Adrenal gland (tissue), 5 donors: Measurements from ENCODE around the gene PPP6R2.

Experiments used
- POLR2A ChIP-seq, 2 donors: fragments of 450-650 bp; IDR thresholded peaks; one replicate each; pipeline ENCODE4 v1.6.1; 2017; ENCODE audit warnings: antibody characterized with exemption in 2 of 2, mild to moderate bottlenecking in 2 of 2, moderate library complexity in 1 of 2
- TF ChIP-seq, protein P1 (sequence below), 6 experiments: fragments of 450-650 bp in 4 of 6; fragments of 200-600 bp in 2 of 6; sonication (generic) in 1 of 6; IDR thresholded peaks; 1 replicate in 5 of 6; 2 replicates in 1 of 6; pipeline versions ENCODE4 v1.5.1 to v1.8.0; 2016 to 2021; ENCODE audit warnings: antibody characterized with exemption in 6 of 6, mild to moderate bottlenecking in 2 of 6, moderate library complexity in 1 of 6
- donor health status: DM: no; HTN: no; CAD: no.

DNA sequence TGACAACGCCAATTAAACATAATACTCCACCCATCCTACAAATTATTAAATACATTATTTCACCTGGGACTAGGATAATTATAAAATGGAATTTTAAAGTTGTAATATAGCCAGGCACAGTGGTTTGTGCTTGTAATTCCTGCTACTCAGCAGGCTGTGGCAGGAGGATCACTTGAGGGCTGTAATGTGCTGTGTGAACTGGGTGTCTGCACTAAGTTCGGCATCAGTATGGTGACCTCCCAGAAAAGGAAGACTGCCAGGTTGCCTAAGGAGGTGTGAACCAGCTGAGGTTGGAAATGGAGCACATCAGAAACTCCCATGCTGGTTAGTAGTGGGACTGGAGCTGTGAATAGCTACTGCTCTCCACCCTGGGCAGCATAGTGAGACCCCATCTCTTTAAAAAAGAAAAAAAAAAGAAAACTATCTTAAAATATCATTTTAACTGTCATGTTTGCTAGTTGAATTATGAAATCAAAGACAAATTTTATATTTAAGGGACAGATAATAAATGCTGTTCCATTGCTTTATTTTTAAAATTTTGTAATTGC lies 28.0 kb downstream of the PPP6R2 start:
- TF ChIP-seq, protein P1, sequence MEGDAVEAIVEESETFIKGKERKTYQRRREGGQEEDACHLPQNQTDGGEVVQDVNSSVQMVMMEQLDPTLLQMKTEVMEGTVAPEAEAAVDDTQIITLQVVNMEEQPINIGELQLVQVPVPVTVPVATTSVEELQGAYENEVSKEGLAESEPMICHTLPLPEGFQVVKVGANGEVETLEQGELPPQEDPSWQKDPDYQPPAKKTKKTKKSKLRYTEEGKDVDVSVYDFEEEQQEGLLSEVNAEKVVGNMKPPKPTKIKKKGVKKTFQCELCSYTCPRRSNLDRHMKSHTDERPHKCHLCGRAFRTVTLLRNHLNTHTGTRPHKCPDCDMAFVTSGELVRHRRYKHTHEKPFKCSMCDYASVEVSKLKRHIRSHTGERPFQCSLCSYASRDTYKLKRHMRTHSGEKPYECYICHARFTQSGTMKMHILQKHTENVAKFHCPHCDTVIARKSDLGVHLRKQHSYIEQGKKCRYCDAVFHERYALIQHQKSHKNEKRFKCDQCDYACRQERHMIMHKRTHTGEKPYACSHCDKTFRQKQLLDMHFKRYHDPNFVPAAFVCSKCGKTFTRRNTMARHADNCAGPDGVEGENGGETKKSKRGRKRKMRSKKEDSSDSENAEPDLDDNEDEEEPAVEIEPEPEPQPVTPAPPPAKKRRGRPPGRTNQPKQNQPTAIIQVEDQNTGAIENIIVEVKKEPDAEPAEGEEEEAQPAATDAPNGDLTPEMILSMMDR (IDR thresholded peaks at IDR 0.05): no peak
- no peak for TF ChIP-seq POLR2A (IDR thresholded peaks at IDR 0.05)
